Stomach (tissue), 9 donors: Measurements from ENCODE around the gene PDE6A. TPM values are rescaled to one million over a fixed set of nuclear protein-coding genes. Genes with fewer than 3 reads are reported as not detected.

Experiments used
- DNase-seq, 2 donors: peaks; one replicate each; pipeline versions ENCODE4 v3.0.0 to v3.0.0-alpha.2; 2013 to 2019
- H3K27ac ChIP-seq, 5 donors: fragments of 200-600 bp in 4 of 5; sonication (generic) in 4 of 5; one replicate each; pipeline ENCODE4 v1.5.1; 2013 to 2019; ENCODE audit warnings: mild to moderate bottlenecking in 1 of 5, moderate library complexity in 1 of 5
- H3K27me3 ChIP-seq, 3 donors: fragments of 200-600 bp; sonication (generic); one replicate each; pipeline ENCODE4 v1.5.1; 2017 to 2019; ENCODE audit warnings: mixed run types in 1 of 3
- H3K36me3 ChIP-seq, 4 donors: fragments of 200-600 bp; sonication (generic); 1 replicate in 3 of 4; 2 replicates in 1 of 4; pipeline ENCODE4 v1.5.1; 2016 to 2019
- H3K4me1 ChIP-seq, 4 donors: fragments of 200-600 bp; sonication (generic); one replicate each; pipeline ENCODE4 v1.5.1; 2016 to 2019
- H3K4me3 ChIP-seq, 4 donors: fragments of 200-600 bp; sonication (generic) in 3 of 4; one replicate each; pipeline ENCODE4 v1.5.1; 2016 to 2019; ENCODE audit warnings: mild to moderate bottlenecking in 1 of 4
- H3K9me3 ChIP-seq, 4 donors: fragments of 200-600 bp; sonication (generic); one replicate each; pipeline ENCODE4 v1.5.1; 2016 to 2019
- CTCF ChIP-seq, 7 experiments: fragments of 450-650 bp in 4 of 7; fragments of 200-600 bp in 3 of 7; sonication (generic) in 3 of 7; IDR thresholded peaks; one replicate each; pipeline ENCODE4 v1.5.1; 2016 to 2019; ENCODE audit warnings: antibody characterized with exemption in 7 of 7, control low read depth in 2 of 7, mild to moderate bottlenecking in 1 of 7
- EP300 ChIP-seq: sonication (generic); formaldehyde crosslinking; IDR thresholded peaks from one replicate; pipeline ENCODE4 v1.6.1; 2017; ENCODE audit warnings: antibody characterized with exemption
- POLR2A ChIP-seq, 4 donors: fragments of 450-650 bp; IDR thresholded peaks; one replicate each; pipeline ENCODE4 v1.6.1; 2016; ENCODE audit warnings: antibody characterized with exemption in 4 of 4, control low read depth in 2 of 4, mild to moderate bottlenecking in 1 of 4, moderate library complexity in 1 of 4
- POLR2AphosphoS5 ChIP-seq, 3 donors: sonication (generic); formaldehyde crosslinking; IDR thresholded peaks; one replicate each; pipeline ENCODE4 v1.6.1; 2016; ENCODE audit warnings: antibody characterized with exemption in 3 of 3
- WGBS, 5 donors: extraction: QIAGEN DNeasy Blood & Tissue Kit in 3 of 5; methylation state at CpG; one replicate each; pipeline versions ENCODE4 v1.1.5 to v1.1.7; 2013 to 2018; 5-methylcytosine and 5-hydroxymethylcytosine counted together
- intact Hi-C: fragments of 100-400 bp; cut with DNase I; formaldehyde crosslinking; loops from one replicate; pipeline ENCODE4 v1.15.1; 2023; ENCODE audit warnings: low total_unique reads
- polyA plus RNA-seq, 3 donors: library from polyadenylated mRNA; stranded (reverse); fragments of 200-250 nt; gene quantifications; one replicate each; pipeline ENCODE4 v1.2.3, GENCODE V29; 2013
- total RNA-seq, 5 donors: library from RNA; depleted of rRNA; stranded (reverse); fragments of >200 nt; gene quantifications; one replicate each; pipeline versions ENCODE4 v1.1.0 to v1.2.3, GENCODE V29; 2014 to 2016
- donor health status: healthy with polysubstance abuse.
- donor health status: Bipolar disorder and iron deficiency.
- donor health status: healthy.

Gene PDE6A
- total and polyA plus RNA-seq, 8 donors, result under 0.01 to 0.80 TPM; not detected in 6

GRCh38 chr5:149904977-149905376 is 39.6 kb downstream of the PDE6A start:
- no peak for TF ChIP-seq EP300
- TF ChIP-seq POLR2A (IDR thresholded peaks at IDR 0.05), result no peak
- no peak for TF ChIP-seq CTCF (IDR thresholded peaks at IDR 0.05)
- no peak for TF ChIP-seq POLR2AphosphoS5 (IDR thresholded peaks at IDR 0.05)
- intact Hi-C loops, result no loop called here
- DNase-seq, result no peak

GRCh38 chr5:149904293-149904886 is 40.2 kb downstream of the PDE6A start:
- Histone ChIP-seq H3K9me3 (no peaks in the 10 kb centered on the region), H3K4me1 (no peaks in the 10 kb centered on the region), H3K36me3 (no peaks in the 10 kb centered on the region), H3K27ac (no peak overlapping the region), H3K27me3 (no peaks in the 10 kb centered on the region), H3K4me3 (no peak overlapping the region)
- no peak for DNase-seq
- TF ChIP-seq POLR2AphosphoS5 (IDR thresholded peaks at IDR 0.05) (no peak), CTCF (IDR thresholded peaks at IDR 0.05) (no peak), POLR2A (IDR thresholded peaks at IDR 0.05) (no peak), EP300 (no peak)
- intact Hi-C loops, result no loop called here
- WGBS, 5 donors, result 35 to 58% (median 48%) methylated on average over 3 to 4 of the region's 4 CpGs

More at GRCh38 chr5:149904977-149905376, 39.6 kb downstream of the PDE6A start:
- Histone ChIP-seq H3K27ac (no peak overlapping the region), H3K36me3 (no peaks in the 10 kb centered on the region), H3K27me3 (no peaks in the 10 kb centered on the region), H3K9me3 (no peaks in the 10 kb centered on the region), H3K4me1 (no peaks in the 10 kb centered on the region), H3K4me3 (no peak overlapping the region)

GRCh38 chr5:149903404-149903803 is 41.2 kb downstream of the PDE6A start:
- no peak overlapping the region for H3K4me3 ChIP-seq
- no peaks in the 10 kb centered on the region for H3K36me3 ChIP-seq
- no peak overlapping the region for H3K27ac ChIP-seq
- intact Hi-C loops, result no loop called here
- no peaks in the 10 kb centered on the region for H3K9me3 ChIP-seq
- WGBS, 5 donors, result 91 to 98% (median 95%) methylated on average over 2 of the region's 2 CpGs
- no peaks in the 10 kb centered on the region for H3K27me3 ChIP-seq
- H3K4me1 ChIP-seq, result no peaks in the 10 kb centered on the region
- DNase-seq, result no peak
- TF ChIP-seq POLR2A (IDR thresholded peaks at IDR 0.05), result no peak

- Histone ChIP-seq H3K27ac (no peak overlapping the region), H3K4me3 (no peak overlapping the region), H3K36me3 (no peaks in the 10 kb centered on the region), H3K4me1 (no peaks in the 10 kb centered on the region), H3K9me3 (no peaks in the 10 kb centered on the region), H3K27me3 (no peaks in the 10 kb centered on the region)
- no peak for DNase-seq
- TF ChIP-seq POLR2AphosphoS5 (IDR thresholded peaks at IDR 0.05) (no peak), CTCF (IDR thresholded peaks at IDR 0.05) (no peak), EP300 (no peak), POLR2A (IDR thresholded peaks at IDR 0.05) (no peak)
- intact Hi-C loops, result no loop called here
- WGBS, 5 donors, result 76 to 94% (median 87%) methylated on average over 4 of the region's 4 CpGs
These were observed 42.4 kb downstream of the PDE6A start for GRCh38 chr5:149902177-149902576.

GRCh38 chr5:149901511-149901910 is 43.1 kb downstream of the PDE6A start:
- no peaks in the 10 kb centered on the region for H3K36me3 ChIP-seq
- no peaks in the 10 kb centered on the region for H3K27me3 ChIP-seq
- DNase-seq, result no peak
- TF ChIP-seq CTCF (IDR thresholded peaks at IDR 0.05), result no peak
- TF ChIP-seq POLR2A (IDR thresholded peaks at IDR 0.05), result no peak
- no peak for TF ChIP-seq EP300
- no peak for TF ChIP-seq POLR2AphosphoS5 (IDR thresholded peaks at IDR 0.05)
- H3K4me1 ChIP-seq, result no peaks in the 10 kb centered on the region
- intact Hi-C loops, result no loop called here
- H3K4me3 ChIP-seq, result no peak overlapping the region
- H3K27ac ChIP-seq, result no peak overlapping the region
- no peaks in the 10 kb centered on the region for H3K9me3 ChIP-seq
- WGBS, 5 donors, result 75 to 87% (median 81%) methylated on average over 2 of the region's 2 CpGs
